GM23338 (cell line): ENCODE results near the gene KLK1. TPM values are rescaled to one million over a fixed set of nuclear protein-coding genes. Genes with fewer than 3 reads are reported as not detected.

Source experiments
- ATAC-seq: fragments of 200-7000 bp; cut with Tn5 transposase; 3 replicates; pipeline ENCODE4 v1.9.1; 2020
- DNase-seq: peaks from one replicate; pipeline ENCODE4 v3.0.0-alpha.2; 2015; ENCODE audit warnings: low spot score
- H2AFZ ChIP-seq: fragments of 200-600 bp; sonication (generic); 2 replicates; pipeline ENCODE4 v1.8.0; 2016; ENCODE audit warnings: antibody characterized with exemption, mild to moderate bottlenecking, moderate library complexity
- H3F3A ChIP-seq: fragments of 200-600 bp; sonication (generic); replicated peaks from 2 replicates; pipeline ENCODE4 v1.8.0; 2017; ENCODE audit warnings: antibody characterized with exemption, mixed run types, low read depth
- H3K27ac ChIP-seq: fragments of 200-600 bp; sonication (generic); 2 replicates; pipeline ENCODE4 v1.6.1; 2016; ENCODE audit warnings: low read depth
- H3K27me3 ChIP-seq: fragments of 200-600 bp; sonication (generic); 2 replicates; pipeline ENCODE4 v1.8.0; 2016; ENCODE audit warnings: mild to moderate bottlenecking, mixed run types, moderate library complexity; ENCODE audit not compliant: insufficient read depth
- H3K36me3 ChIP-seq: fragments of 200-600 bp; sonication (generic); 2 replicates; pipeline ENCODE4 v1.8.0; 2016; ENCODE audit warnings: mild to moderate bottlenecking; ENCODE audit not compliant: insufficient read depth
- H3K4me1 ChIP-seq: fragments of 200-600 bp; sonication (generic); 2 replicates; pipeline ENCODE4 v1.8.0; 2016; ENCODE audit warnings: mild to moderate bottlenecking, moderate library complexity; ENCODE audit not compliant: insufficient read depth
- H3K4me2 ChIP-seq: fragments of 200-600 bp; sonication (generic); 2 replicates; pipeline ENCODE4 v1.7.1; 2017; ENCODE audit warnings: mixed run types
- H3K4me3 ChIP-seq: fragments of 200-600 bp; sonication (generic); 2 replicates; pipeline ENCODE4 v1.6.1; 2016; ENCODE audit warnings: mixed run types
- H3K79me2 ChIP-seq: fragments of 200-600 bp; sonication (generic); replicated peaks from 2 replicates; pipeline ENCODE4 v1.8.0; 2017; ENCODE audit warnings: mild to moderate bottlenecking; ENCODE audit not compliant: insufficient read depth
- H3K9me2 ChIP-seq: fragments of 200-600 bp; sonication (generic); 2 replicates; pipeline ENCODE4 v1.8.0; 2017; ENCODE audit not compliant: insufficient read depth
- H4K20me1 ChIP-seq: fragments of 200-600 bp; sonication (generic); replicated peaks from 2 replicates; pipeline ENCODE4 v1.8.0; 2017; ENCODE audit warnings: mild to moderate bottlenecking; ENCODE audit not compliant: insufficient read depth
- H3K27ac Mint-ChIP-seq: 2 replicates; pipeline ENCODE4 v1.8.0; 2020; ENCODE audit warnings: inconsistent platforms, mild to moderate bottlenecking, moderate library complexity, mixed read lengths
- H3K27me3 Mint-ChIP-seq: 3 replicates; pipeline ENCODE4 v1.8.0; 2022; ENCODE audit warnings: low read depth, mild to moderate bottlenecking, moderate library complexity, mixed read lengths, inconsistent platforms; ENCODE audit not compliant: insufficient read depth, poor library complexity
- H3K36me3 Mint-ChIP-seq: 3 replicates; pipeline ENCODE4 v1.8.0; 2021; ENCODE audit warnings: low read depth, mild to moderate bottlenecking, inconsistent platforms, moderate library complexity, mixed read lengths
- H3K4me1 Mint-ChIP-seq: 3 replicates; pipeline ENCODE4 v1.8.0; 2020; ENCODE audit warnings: mild to moderate bottlenecking, inconsistent platforms, mixed read lengths
- H3K4me3 Mint-ChIP-seq: 3 replicates; pipeline ENCODE4 v1.8.0; 2021; ENCODE audit warnings: moderate library complexity, mild to moderate bottlenecking, inconsistent platforms, mixed read lengths
- H3K9me3 Mint-ChIP-seq: 3 replicates; pipeline ENCODE4 v1.8.0; 2020; ENCODE audit warnings: moderate library complexity, mild to moderate bottlenecking, inconsistent platforms, mixed read lengths
- CREB1 ChIP-seq: fragments of 250-450 bp; sonication (Bioruptor Pico); IDR thresholded peaks from 2 replicates; pipeline ENCODE4 v1.5.0; 2020; ENCODE audit warnings: low read depth, mild to moderate bottlenecking, moderate library complexity
- EZH2 ChIP-seq: fragments of 200-600 bp; sonication (generic); IDR thresholded peaks from one replicate; pipeline ENCODE4 v1.8.0; 2017; ENCODE audit warnings: antibody characterized with exemption, mild to moderate bottlenecking, low read depth; ENCODE audit not compliant: unreplicated experiment
- EZH2phosphoT487 ChIP-seq: fragments of 200-600 bp; sonication (generic); IDR thresholded peaks from one replicate; pipeline ENCODE4 v1.8.1; 2018; ENCODE audit warnings: antibody characterized with exemption; ENCODE audit not compliant: unreplicated experiment
- JUNB ChIP-seq: IDR thresholded peaks from one replicate; pipeline ENCODE4 v1.6.1; 2016; ENCODE audit warnings: antibody characterized with exemption; ENCODE audit not compliant: unreplicated experiment
- NANOG ChIP-seq: IDR thresholded peaks from 2 replicates; pipeline ENCODE4 v1.6.1; 2016; ENCODE audit warnings: antibody characterized with exemption, borderline replicate concordance
- POLR2AphosphoS5 ChIP-seq: IDR thresholded peaks from 2 replicates; pipeline ENCODE4 v1.6.1; 2016; ENCODE audit warnings: antibody characterized with exemption, low read depth
- STAT1 ChIP-seq: IDR thresholded peaks from one replicate; pipeline ENCODE4 v1.6.1; 2016; ENCODE audit warnings: antibody characterized with exemption; ENCODE audit not compliant: unreplicated experiment
- ZNF114 ChIP-seq: fragments of 250-450 bp; sonication (Bioruptor Pico); IDR thresholded peaks from 2 replicates; pipeline ENCODE4 v1.5.0; 2020; ENCODE audit warnings: mild to moderate bottlenecking, moderate library complexity
- polyA plus RNA-seq: library from polyadenylated mRNA; unstranded; fragments of >200 nt; fragmentation: Nextera tagmentation; extraction: Ambion mirVana; gene quantifications from 2 replicates; pipeline ENCODE4 v1.2.1, GENCODE V29; 2016
- total RNA-seq: library from RNA; depleted of rRNA; stranded (reverse); fragments of >200 nt; shearing (Covaris generic); gene quantifications from 2 replicates; pipeline ENCODE4 v1.2.3, GENCODE V29; 2014
- TF ChIP-seq, protein P1 (sequence below): IDR thresholded peaks from one replicate; pipeline ENCODE4 v1.6.1; 2018; ENCODE audit warnings: antibody characterized with exemption; ENCODE audit not compliant: unreplicated experiment
- TF ChIP-seq, protein P2 (sequence below), 2 experiments: fragments of 200-600 bp in 1 of 2; sonication (generic) in 1 of 2; conservative IDR thresholded peaks; 2 replicates each; pipeline versions ENCODE4 v1.5.1 to v1.6.1; 2016 to 2017; ENCODE audit warnings: antibody characterized with exemption in 2 of 2, low read depth in 2 of 2, mild to moderate bottlenecking in 2 of 2, moderate library complexity in 1 of 2

KLK1 gene
- total and polyA plus RNA-seq, 2 experiments from 2014 or later = 0.31 to 3.0 TPM

- no peak for TF ChIP-seq NANOG
- TF ChIP-seq STAT1 = no peak
- TF ChIP-seq POLR2AphosphoS5 = no peak
- no peak for TF ChIP-seq ZNF114 (CRISPR knock-in tag)
- TF ChIP-seq, protein P1, sequence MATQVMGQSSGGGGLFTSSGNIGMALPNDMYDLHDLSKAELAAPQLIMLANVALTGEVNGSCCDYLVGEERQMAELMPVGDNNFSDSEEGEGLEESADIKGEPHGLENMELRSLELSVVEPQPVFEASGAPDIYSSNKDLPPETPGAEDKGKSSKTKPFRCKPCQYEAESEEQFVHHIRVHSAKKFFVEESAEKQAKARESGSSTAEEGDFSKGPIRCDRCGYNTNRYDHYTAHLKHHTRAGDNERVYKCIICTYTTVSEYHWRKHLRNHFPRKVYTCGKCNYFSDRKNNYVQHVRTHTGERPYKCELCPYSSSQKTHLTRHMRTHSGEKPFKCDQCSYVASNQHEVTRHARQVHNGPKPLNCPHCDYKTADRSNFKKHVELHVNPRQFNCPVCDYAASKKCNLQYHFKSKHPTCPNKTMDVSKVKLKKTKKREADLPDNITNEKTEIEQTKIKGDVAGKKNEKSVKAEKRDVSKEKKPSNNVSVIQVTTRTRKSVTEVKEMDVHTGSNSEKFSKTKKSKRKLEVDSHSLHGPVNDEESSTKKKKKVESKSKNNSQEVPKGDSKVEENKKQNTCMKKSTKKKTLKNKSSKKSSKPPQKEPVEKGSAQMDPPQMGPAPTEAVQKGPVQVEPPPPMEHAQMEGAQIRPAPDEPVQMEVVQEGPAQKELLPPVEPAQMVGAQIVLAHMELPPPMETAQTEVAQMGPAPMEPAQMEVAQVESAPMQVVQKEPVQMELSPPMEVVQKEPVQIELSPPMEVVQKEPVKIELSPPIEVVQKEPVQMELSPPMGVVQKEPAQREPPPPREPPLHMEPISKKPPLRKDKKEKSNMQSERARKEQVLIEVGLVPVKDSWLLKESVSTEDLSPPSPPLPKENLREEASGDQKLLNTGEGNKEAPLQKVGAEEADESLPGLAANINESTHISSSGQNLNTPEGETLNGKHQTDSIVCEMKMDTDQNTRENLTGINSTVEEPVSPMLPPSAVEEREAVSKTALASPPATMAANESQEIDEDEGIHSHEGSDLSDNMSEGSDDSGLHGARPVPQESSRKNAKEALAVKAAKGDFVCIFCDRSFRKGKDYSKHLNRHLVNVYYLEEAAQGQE = no peak
- TF ChIP-seq EZH2phosphoT487 = no peak
- no peak for TF ChIP-seq EZH2
- TF ChIP-seq JUNB = no peak
These were observed 27.2 kb upstream of the KLK1 start (continued) for GRCh38 chr19:50850738-50851137.

DNA sequence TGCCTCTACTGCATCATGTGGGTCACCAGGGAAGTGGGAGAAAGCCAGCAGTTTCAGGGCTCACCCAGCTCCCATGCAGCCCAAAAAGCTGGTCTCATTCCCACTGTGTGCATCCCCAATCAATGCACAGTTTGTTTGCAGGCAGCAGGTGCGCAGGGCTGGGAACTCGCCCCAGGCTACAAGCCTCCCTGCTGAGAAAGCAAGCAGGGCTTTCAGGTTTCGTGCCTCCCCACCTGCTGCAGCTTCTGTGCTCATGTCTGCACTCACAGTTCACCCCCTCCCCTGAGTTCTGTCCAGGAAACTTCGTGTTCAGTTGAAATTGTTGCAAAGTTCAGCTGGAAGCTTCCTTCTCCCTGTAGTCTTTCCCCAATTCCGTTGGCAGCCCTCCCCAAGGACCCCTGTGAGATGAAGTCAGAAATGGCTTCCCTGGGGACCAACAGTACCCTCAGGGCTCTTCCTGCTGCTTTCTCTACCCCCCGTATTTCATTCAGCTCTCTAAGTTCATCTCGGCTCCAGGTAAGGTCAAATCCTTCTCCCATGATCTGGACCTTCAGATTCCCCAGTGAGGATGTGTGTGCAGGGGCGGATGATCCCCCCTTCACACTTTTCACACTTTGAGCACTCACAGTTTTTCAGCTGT, 20.8 kb upstream of the KLK1 start:
- Histone ChIP-seq H3K79me2 (no peaks in the 10 kb centered on the region), H3F3A (no peaks in the 10 kb centered on the region), H4K20me1 (no peaks in the 10 kb centered on the region), H2AFZ (no peak overlapping the region), H3K27ac (no peak overlapping the region), H3K4me2 (peak overlapping the region; percentile 32; the same call in 1 of the 2 replicates), H3K27me3 (peaks cover 8% of the 10 kb centered on the region; the same call in 1 of the 2 replicates), H3K4me1 (no peaks in the 10 kb centered on the region), H3K4me3 (no peak overlapping the region), H3K9me2 (no peaks in the 10 kb centered on the region), H3K36me3 (no peaks in the 10 kb centered on the region)
- Mint-ChIP-seq H3K36me3 (peaks cover 13% of the 10 kb centered on the region; the same call in 2 of the 3 replicates), H3K9me3 (peaks cover 69% of the 10 kb centered on the region), H3K27me3 (peaks cover 3% of the 10 kb centered on the region), H3K27ac (no peak overlapping the region), H3K4me3 (no peak overlapping the region), H3K4me1 (no peaks in the 10 kb centered on the region)
- ATAC-seq = no peak
- DNase-seq = no peak
- TF ChIP-seq ZNF114 (CRISPR knock-in tag) = no peak
- TF ChIP-seq, protein P1 = no peak
- no peak for TF ChIP-seq CREB1 (CRISPR knock-in tag)
- TF ChIP-seq NANOG = no peak
- no peak for TF ChIP-seq STAT1
- TF ChIP-seq, protein P2, sequence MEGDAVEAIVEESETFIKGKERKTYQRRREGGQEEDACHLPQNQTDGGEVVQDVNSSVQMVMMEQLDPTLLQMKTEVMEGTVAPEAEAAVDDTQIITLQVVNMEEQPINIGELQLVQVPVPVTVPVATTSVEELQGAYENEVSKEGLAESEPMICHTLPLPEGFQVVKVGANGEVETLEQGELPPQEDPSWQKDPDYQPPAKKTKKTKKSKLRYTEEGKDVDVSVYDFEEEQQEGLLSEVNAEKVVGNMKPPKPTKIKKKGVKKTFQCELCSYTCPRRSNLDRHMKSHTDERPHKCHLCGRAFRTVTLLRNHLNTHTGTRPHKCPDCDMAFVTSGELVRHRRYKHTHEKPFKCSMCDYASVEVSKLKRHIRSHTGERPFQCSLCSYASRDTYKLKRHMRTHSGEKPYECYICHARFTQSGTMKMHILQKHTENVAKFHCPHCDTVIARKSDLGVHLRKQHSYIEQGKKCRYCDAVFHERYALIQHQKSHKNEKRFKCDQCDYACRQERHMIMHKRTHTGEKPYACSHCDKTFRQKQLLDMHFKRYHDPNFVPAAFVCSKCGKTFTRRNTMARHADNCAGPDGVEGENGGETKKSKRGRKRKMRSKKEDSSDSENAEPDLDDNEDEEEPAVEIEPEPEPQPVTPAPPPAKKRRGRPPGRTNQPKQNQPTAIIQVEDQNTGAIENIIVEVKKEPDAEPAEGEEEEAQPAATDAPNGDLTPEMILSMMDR (conservative IDR thresholded peaks at IDR 0.05; ENCODE audit: low read depth in 2 of 2) = no peak
- no peak for TF ChIP-seq JUNB
- TF ChIP-seq EZH2 = no peak
- no peak for TF ChIP-seq POLR2AphosphoS5
- no peak for TF ChIP-seq EZH2phosphoT487
